Stromal cell of bone marrow (primary cell): ENCODE data around the gene ZBTB11.
"Not testable (repeated sequence)": the region's sequence is repeated elsewhere in the genome, so short reads cannot be mapped to it uniquely, and the experiment has no call there.

Experiments
- DNase-seq: peaks from one replicate; pipeline ENCODE4 v3.0.0-alpha.2; 2012; ENCODE audit warnings: low read depth

ZBTB11 gene

GRCh38 chr3:101643009-101643844, 33.7 kb downstream of the ZBTB11 start:
- no peak for DNase-seq

GRCh38 chr3:101642441-101642840, 34.5 kb downstream of the ZBTB11 start:
- no peak for DNase-seq

- DNase-seq, result not testable (repeated sequence)
These were observed 35.4 kb downstream of the ZBTB11 start for GRCh38 chr3:101641397-101642115.

- no peak for DNase-seq
These were observed 36.7 kb downstream of the ZBTB11 start for GRCh38 chr3:101640256-101640655.

GRCh38 chr3:101639280-101639963, 37.5 kb downstream of the ZBTB11 start:
- no peak for DNase-seq

- DNase-seq, result no peak
These were observed 38.6 kb downstream of the ZBTB11 start for GRCh38 chr3:101638261-101638745.

- no peak for DNase-seq
These were observed 39.5 kb downstream of the ZBTB11 start for GRCh38 chr3:101637451-101637850.

- peak; percentile 18 for DNase-seq
These were observed 40.8 kb downstream of the ZBTB11 start for GRCh38 chr3:101635954-101636798.

GRCh38 chr3:101635345-101635744, 41.6 kb downstream of the ZBTB11 start:
- DNase-seq, result no peak

- no peak for DNase-seq
These were observed 42.2 kb downstream of the ZBTB11 start for GRCh38 chr3:101634591-101635196.

- no peak for DNase-seq
These were observed 43.7 kb downstream of the ZBTB11 start for GRCh38 chr3:101633186-101633585.

- no peak for DNase-seq
These were observed 44.3 kb downstream of the ZBTB11 start for GRCh38 chr3:101632586-101632985.

- DNase-seq, result not testable (repeated sequence)
These were observed 45.0 kb downstream of the ZBTB11 start for GRCh38 chr3:101631959-101632358.

- DNase-seq, result no peak
These were observed 45.7 kb downstream of the ZBTB11 start for GRCh38 chr3:101631098-101631796.

GRCh38 chr3:101629219-101629618, 47.7 kb downstream of the ZBTB11 start:
- DNase-seq, result no peak

- no peak for DNase-seq
These were observed 51.1 kb downstream of the ZBTB11 start for GRCh38 chr3:101625879-101626278.

- no peak for DNase-seq
These were observed 52.1 kb downstream of the ZBTB11 start for GRCh38 chr3:101624857-101625256.

- no peak for DNase-seq
These were observed 53.3 kb downstream of the ZBTB11 start for GRCh38 chr3:101623656-101624055.

GRCh38 chr3:101619734-101620133, 57.2 kb downstream of the ZBTB11 start:
- no peak for DNase-seq

- DNase-seq, result no peak
These were observed 58.2 kb downstream of the ZBTB11 start for GRCh38 chr3:101618726-101619125.

GRCh38 chr3:101617478-101617877, 59.5 kb downstream of the ZBTB11 start:
- no peak for DNase-seq
